Activated T-cell treated with anti-CD3 and anti-CD28 coated beads, Interleukin-2, amount 50 U/mL, for 1 hour (primary cell): Measurements from ENCODE around the gene SLC6A12.
A peak's percentile ranks its signal among the peaks of the same experiment; 100 is the strongest.
"Not testable (repeated sequence)": the region's sequence is repeated elsewhere in the genome, so short reads cannot be mapped to it uniquely, and the experiment has no call there.

ENCODE experiments used
- DNase-seq: peaks from one replicate; pipeline ENCODE4 v3.0.0-alpha.2; 2020

Gene SLC6A12

DNA sequence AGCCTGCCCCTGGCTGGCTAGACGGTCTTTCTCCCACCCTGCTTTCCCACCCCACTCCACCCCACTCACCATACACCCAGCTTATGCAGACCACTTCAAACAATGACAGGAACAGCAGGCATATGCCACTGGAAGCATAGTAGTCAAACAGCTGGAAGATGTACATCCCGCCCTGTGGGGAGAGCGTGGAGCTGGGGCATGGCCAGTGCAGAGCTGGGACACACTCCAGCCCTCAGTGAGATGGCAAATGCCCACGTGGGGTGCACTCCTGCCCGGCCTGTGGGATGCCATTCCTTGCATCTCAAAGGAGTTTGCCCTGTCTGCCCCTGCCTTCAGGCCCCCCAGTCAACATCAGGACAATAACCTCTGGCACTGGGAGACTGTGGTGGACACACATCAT, 18.8 kb downstream of the SLC6A12 start:
- no peak for DNase-seq

DNA sequence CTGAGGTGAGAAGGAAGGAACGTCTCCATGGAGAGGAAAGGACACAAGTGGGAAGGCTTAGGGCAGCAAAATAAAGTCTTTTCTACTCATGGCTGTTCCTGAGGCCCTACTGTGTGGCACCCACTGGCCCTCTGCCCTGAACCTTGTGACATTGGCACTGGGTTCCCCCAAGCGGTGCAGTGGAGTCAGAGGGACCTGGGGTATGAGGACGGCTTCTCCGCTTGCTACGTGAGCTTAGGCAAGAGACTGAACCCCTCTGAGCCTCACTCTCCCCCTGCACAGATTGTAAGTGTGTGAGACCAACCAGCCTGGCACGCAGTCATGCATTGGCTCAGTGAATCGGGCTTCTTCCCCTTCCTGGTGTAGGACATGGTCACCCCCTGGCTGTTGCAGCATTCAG, 19.7 kb downstream of the SLC6A12 start:
- no peak for DNase-seq

DNA sequence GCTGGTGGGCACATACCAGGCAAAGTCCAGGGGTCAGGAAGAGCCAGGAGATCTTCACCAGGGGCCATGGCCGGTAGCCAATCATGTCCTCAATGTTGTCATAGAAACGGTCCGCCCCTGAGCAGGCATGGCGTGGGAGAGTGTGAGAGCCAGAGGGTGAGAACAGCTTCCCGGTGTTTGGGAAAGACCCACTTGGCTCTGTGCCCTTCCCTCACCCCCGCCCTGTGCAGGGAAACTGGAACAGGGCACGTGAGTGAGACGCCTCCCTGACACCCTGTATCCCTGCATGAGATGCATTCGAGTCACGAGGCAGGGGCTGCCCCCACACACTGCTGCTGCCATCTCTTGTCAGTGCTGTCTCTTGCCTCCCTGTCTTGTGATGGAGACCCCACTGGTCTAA, 20.7 kb downstream of the SLC6A12 start:
- no peak for DNase-seq

DNA sequence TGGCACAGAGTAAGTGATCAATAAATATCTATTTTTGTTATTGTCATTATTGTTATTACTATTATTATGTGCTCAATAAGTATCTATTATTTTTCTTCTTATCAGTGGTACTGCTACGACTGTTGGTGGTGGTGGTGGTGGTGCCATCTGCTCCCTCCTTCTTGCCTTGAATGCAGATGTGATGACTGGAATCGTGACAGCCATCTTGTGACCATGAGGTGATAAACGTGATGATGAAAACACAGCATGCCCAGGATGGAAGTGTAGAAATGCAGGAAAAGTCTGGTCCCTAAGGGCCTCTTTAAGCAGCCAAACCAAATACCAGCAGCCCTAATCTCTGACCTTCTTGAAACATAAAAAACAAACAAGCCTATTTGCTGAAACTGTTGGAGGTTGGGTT, 22.4 kb downstream of the SLC6A12 start:
- DNase-seq, result no peak

DNA sequence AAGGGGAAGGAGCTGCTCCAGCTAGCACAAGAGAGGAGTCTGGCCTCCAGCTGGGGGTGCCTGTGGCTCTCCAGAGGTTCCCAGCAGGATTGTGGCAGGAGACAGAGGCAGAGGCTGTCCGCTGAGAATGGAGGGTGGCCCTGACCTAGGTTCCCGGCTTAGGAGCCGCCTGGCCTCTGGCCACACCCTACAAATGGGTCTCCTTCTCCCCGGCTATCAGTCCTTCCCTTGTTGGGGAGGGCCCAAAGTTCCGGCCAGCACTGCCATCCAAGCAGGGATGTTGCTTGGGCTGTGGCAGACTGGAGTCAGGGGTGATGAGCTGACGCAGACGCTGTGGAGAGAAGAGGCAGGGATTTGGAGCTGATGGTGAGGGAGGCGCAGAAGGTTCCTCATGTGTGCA, 23.1 kb downstream of the SLC6A12 start:
- no peak for DNase-seq

DNA sequence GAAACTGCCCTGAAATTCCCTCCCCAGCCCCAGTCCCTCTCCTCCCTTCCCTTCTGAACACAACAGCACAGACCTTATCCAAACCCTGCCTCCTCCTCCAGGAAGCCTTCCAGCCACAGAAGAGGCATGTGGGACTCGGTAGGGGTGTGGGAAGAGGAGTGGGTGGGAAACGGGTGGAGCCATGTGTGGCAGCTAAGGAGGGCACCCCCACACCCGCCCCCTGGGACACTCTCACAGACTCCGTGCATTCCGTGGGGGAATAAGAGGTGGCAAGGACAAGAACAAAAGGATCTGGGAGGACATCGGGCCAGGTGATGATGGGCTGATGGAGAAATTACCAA, 24.4 kb downstream of the SLC6A12 start:
- no peak for DNase-seq

DNA sequence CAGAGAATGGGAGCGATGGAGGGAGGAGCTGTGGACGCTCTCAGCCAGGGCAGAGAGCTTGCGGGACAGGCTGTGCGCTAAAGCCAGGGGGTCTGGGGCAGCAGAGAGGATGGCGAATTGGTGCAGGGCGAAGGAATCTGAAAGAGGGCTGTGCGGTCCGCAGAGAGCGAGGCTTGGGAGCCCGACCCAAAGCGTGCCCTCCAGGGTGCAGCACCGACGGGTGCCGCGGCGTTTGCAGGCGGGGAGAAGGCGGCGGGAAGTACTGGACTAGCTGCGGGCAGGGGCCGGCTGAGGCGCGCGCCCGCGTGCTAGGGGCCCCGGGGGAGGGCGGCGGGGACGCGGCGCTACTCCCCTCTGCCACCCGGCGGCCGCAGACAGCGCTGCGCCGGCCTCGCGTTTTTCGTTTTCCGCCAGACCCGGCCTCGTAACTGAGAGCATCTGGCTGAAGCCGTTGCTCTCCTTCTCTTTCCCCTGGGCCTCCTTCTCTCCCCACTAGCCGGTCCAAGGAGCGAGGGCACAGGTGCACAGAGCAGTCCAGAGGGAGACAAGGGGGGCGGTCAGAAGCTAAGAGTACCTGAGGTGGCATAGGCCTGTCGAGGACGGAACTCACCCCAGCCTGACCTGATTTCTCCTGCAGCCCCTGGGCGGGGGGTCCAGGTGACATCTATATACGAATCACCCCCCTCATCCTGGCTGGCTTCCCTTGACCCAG, 24.9 kb downstream of the SLC6A12 start:
- DNase-seq, result peak; percentile 30

DNA sequence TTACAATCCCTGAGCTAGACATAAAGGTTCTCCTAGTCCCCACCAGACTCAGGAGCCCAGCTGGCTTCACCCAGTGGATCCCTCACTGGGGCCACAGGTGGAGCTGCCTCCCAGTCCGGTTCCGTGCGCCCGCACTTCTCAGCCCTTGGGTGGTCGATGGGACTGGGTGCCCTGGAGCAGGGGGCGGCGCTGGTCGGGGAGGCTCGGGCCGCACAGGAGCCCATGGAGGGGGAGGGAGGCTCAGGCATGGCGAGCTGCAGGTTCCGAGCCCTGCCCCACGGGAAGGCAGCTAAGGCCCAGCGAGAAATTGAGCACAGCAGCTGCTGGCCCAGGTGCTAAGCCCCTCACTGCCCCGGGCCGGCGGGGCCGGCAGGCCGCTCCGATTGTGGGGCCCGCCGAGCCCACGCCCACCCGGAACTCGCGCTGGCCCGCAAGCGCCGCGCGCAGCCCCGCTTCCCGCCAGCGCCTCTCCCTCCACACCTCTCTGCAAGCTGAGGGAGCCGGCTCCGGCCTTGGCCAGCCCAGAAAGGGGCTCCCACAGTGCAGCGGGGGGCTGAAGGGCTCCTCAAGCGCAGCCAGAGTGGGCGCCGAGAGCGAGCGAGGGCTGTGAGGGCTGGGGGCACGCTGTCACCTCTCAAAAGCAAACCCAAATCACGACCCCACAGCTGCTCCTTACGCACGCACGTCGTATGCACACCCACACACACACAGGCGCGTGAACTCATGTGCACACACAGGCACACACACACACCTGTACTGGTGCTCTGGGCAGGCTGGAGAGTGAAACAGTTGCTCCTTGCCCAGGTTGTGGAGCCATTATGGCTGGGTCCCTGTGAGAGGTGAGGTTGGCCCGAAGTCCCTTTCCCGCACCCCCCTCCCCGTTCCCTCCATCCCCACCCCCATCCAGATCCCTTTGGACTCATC, 25.7 kb downstream of the SLC6A12 start:
- DNase-seq, result not testable (repeated sequence)

DNA sequence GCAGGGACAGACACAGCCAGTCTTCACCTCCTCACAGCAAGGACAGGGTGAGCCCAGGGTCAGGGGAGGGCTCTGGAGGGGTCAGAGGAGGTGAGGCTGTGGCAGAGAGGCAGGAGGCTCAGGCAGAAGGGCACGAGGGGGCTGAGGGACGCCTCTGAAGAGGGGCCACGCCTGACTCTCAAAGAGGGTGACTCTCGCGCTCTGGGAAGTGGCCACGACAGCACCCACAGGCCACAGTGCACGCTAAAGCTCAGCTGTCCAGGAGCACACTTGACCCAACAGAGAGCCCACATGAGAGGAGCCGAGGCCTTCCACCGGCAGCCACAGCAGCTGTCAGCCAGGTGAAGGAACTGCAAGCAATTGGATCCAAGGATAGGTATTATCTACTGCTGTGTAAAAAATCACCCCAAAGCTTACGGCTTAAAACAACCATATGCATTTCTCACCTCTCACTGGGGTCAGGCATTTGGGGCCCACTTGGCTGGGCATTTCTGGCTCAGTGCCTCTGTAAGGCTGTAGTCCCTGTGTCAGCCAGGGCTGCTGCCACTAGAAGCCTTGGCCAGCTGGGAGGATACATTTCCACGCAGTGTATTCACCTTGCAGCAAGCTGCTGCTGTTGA, 27.8 kb downstream of the SLC6A12 start:
- DNase-seq, result no peak

DNA sequence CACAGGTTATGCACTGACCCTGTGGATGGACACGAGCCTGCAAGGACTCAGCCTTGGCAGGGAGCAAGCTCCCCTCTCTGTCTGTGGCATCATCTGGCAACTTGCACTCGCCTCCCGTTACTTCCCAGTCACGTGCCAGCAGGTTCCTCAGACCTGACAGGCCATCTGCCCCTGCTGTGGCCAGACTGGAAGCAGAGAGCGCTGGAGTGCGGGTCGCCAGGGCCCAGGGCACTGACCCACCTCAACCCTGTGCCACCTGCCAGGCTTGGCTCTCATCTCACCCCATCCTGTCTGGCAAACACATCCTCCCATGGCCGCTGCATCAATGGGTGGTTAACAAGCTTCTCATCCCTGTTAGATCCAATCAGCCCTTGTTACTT, 28.4 kb downstream of the SLC6A12 start:
- DNase-seq, result no peak

DNA sequence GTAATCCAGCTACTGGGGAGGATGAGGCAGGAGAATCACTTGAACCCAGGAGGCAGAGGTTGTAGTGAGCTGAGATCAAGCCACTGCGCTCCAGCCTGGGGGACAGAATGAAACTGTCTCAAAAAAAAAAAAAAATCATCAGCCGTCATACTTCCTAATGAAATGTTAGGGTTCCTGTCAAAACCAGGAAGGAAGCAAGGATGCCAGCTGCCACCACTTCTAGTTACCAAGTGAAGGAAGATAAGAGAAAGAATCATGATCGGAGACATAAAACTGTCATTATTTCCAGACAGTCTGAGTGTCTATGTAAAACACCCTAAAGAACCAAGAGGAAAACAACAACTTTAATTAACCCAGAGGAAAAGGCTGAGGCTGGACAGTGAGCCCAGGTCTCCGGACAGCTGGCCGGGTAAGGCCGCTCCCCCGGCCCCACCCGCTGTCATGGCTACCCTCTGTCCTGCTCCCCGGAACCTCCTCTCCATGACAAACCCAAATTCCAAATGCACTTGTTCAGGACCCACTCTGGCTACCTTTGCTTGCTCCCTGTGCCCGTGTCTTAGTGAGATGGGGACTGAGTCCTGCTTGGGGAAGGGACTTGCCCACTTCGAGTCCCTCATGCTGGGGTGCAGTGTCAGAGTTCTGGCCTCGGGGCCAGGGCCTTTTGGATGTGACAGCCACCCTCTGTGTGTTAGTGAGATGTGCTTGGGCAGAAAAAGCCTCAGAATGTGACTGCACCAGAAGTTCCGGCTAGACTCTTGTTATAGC, 29.0 kb downstream of the SLC6A12 start:
- no peak for DNase-seq

DNA sequence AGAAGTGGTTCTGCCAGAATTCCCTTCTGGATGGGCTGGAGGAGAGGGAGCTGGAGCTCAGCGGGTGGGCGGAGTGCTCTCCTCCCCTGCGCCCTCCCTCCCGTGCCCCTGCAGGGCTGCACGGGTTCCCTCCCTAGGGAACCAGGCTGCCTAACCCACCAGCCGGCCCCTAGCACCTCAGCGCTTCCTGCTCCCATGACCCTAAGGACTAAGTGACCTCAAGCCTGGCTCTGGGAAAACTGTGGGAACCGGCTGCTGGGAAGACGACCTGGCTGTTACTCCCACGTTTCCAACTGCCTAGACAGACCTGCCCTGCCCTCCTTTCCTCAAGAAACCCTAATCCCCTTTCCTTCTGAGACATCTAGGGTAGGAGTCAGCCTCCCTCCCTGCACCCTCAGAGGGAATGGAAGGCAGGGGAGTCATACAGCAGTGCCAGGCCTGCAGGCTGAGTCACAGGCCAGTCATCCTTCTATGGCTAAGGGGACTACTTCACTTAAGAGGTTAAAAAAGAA, 31.5 kb downstream of the SLC6A12 start:
- no peak for DNase-seq

DNA sequence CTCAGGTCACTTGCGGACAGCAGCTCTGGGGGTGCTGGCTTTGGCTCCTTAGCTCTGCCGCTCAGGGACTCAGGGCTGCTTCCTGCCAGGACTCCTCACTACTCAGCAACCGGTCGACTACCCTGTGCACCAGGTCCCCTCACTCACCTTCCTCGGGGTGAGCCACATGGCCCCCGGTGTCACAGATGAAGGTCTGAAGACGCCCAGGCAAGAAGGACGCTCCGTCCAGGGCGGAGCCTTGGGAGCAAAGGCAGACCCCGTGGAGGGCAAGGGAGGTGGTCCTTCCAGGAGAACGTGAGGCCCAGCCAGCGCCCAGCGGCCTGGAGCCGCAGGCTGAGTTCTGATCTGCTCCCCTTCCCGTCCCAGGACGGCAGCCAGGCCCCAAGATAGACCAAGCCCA, 32.0 kb downstream of the SLC6A12 start:
- no peak for DNase-seq

DNA sequence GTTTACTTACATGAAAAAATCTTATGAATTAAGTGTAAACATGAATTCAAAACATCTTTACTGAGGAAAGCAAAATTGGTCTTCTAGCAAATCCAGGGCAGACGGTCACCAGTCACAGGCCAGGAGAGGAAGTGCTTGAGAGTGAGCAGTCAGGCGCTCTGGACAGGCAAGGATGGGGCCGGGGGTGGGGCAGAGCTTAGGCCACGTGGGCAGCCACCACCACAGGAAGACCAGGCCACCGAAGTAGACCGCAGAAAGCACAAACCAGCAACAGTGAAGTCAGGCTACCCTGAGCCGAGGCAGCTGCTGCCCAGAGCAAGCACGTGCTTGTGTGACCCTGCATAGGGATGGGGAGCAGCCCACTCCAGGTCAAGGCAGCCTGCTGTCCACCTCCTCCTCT, 33.5 kb downstream of the SLC6A12 start:
- no peak for DNase-seq

DNA sequence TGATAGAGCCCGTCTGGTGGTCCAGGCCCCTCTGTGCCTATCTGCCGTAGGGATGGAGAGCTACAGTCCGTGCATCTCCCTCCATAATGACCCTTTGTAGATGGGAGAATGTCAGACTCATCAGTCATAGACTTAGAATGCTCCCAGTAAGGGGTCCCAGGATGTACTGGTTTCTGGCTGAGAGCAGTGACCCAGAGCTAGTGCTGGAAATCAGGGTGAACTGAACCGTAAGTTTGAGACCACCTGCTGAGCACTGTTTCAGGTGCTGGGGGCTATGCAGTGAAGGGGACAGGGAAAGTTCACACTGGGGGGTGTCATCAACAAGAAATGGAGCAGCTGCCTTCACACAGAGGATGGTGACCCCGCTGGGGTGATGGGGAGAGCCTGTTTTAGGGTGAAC, 34.1 kb downstream of the SLC6A12 start:
- no peak for DNase-seq

DNA sequence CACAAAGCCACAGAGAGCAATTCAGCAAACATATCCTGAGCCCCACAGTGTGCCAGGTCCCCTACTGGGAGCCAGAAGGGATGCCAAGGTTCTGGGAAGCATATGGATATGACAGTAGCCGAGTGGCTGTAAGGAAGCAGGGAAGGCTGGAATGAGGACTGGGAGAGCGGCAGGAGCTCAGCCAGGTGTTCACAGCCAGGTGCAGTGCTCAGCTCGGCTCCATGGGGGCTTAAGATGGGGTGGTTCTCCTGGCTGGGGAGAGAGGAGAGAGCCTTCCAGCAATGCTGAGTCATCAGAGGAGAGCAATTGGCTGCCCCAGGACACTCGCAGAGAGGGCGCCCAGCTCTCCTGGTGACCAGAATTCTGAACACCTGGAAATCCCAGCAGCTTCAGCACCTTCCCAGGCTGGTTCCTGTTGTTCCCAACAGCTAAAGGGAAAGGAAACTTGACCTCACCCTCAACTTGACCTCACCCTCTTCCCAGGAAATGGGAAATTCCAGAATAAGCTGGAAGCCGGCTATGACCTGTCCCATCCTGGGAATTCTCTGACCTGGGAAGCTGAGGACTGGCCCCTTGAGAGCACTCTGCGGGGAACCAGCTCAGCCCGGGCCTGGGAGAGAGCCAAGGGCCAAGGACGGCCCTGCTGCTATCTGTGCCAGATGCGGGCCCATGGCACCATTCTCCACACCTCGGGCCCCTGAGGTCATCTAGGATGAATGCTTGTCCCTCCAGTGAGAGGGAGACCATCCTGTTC, 34.6 kb downstream of the SLC6A12 start:
- DNase-seq, result no peak

DNA sequence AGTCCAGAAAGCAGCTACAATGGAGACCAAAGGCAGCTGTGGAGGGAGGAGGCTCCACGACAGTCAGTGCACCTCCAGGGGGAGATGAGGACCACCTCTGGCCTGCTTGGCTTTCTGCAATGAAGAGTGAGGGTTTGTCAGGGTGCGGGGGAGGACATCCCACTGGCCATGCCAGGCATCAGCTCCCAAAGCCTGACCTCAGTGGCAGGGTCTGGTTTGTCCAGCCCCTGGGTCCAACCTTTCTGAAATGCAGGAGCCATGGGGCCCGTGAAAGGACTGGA, 35.2 kb downstream of the SLC6A12 start:
- DNase-seq, result no peak

DNA sequence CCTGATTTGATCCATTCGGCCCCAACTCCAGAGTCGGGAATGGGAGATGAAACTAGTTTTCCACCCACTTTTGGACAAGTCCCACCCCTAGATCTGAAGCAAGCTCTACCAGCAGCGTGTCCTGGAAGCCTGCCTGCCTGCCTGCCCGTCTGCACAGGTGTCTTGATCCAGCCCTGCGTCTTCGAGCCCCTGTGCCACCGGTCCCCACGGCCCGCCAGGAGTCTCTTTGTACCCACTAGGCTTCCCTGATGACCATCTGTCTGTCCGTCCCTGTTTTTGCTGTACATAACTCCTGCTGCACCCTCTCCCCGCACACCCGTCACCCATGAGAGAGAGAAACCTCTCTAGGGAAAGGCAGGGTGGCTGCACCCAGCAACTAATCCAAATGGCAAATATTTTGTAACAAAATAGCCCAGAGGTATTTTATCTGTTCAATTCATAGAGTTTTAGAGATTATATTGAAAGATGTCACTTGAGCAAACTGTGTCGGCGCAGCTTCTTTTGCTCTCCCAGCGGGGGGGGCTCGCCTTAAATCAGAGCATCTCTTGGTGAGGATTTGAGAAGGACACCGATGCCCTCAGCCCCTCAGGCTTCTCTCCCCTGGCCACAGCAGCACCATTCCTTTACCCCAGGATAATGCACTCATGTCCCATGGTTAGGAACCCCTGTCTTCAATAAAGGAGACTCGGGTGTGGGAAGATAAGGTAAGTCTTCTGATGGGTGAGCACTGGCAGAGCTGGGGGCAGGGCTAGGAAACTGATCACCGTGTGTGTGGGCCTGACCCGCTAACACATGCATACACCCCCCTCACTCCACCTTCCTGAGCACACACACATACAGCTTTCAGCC, 35.8 kb downstream of the SLC6A12 start:
- DNase-seq, result no peak

DNA sequence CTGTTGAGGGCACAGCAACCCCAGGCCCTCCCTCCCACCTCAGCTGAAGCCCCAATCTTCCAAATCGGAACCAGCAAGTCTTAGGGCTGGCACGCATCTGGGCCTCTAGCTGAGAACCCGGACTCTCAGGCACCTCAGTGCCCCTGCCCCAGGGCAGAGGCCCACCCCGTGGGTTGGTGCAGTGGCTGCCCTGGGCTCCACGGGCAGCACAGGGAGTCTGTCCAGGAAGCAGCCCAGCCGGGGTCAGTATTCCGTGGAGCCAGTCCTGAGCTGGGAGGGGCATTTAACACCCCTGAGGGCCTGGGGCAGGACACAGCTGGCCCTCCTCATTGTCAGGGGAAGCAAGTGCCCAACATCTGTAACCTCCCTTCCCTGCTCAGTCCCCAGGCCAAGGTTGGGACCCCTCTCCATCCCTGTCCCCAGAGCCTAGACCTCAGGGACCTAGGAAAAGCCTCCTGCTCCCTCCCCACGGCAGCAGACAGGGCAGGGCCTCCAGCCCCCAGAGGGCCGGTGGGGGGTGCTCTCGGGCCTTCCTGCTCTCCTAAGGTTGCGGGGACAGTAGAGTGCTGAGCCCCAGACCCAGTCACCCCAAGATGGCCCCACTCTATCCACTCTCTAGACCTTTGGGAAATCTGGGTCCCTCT, 36.5 kb downstream of the SLC6A12 start:
- DNase-seq, result no peak

DNA sequence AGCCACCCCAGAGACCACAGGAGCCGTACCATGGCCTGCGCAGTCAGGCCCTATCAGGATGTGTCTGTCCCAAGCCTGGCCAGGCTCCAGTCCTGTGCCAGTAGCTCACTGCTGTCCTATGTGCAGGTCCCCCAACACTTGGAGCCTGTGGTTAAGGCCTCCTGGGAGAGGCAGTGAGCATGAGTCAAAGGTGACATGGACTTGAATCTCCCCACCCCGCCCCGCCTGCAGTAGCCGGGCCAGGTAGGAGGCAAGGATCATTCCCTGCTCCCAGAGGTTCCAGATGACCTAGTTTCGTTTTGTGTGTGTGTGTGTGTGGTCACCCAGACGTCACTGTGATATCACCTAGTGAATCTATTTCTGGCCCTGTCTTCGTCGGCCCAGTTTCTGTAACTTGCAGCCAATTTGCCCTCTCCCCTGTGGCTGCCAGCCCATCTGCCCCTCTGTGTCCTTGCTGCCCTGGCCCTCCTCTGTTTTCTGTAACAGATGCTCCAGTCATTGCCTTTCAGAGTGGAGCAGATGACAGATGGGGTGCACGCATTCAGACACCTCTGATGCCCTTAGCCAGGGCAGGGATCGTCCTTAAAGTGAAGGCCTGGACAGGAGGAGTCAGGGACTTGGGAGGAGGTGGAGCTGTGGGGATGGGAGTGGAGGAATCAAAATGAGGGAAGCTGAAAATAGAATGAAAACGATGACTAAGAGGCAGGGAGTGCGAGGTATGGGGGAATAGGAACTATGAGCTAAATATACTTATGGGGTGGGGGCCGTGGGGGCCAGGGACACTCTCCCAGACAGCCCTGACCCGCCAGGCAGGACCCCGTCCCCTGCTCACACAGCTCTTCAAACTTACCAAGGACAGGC, 37.4 kb downstream of the SLC6A12 start:
- DNase-seq, result no peak
